Neural progenitor cell (in vitro differentiated cells): ENCODE measurements around the gene MYOM3.

Experiments used
- CTCF ChIP-seq: fragments of 200-600 bp; sonication (generic); IDR thresholded peaks from 2 replicates; pipeline ENCODE4 v1.5.1; 2017; ENCODE audit warnings: antibody characterized with exemption, mild to moderate bottlenecking
- EZH2 ChIP-seq: fragments of 200-600 bp; sonication (generic); IDR thresholded peaks from 2 replicates; pipeline ENCODE4 v1.6.1; 2017; ENCODE audit warnings: antibody characterized with exemption, mild to moderate bottlenecking, moderate library complexity
- EZH2phosphoT487 ChIP-seq: fragments of 200-600 bp; sonication (generic); IDR thresholded peaks from 2 replicates; pipeline ENCODE4 v1.6.1; 2017; ENCODE audit warnings: antibody characterized with exemption

GRCh38 chr1:24140741-24141181 is 28.8 kb upstream of the MYOM3 start:
- TF ChIP-seq EZH2: no peak
- no peak for TF ChIP-seq CTCF
- no peak for TF ChIP-seq EZH2phosphoT487
